TTC549 (cell line): ENCODE data around the gene USP10.
A peak's percentile ranks its signal among the peaks of the same experiment; 100 is the strongest.

ENCODE experiments used
- FAIRE-seq: peaks from 2 replicates; lab custom pipeline; 2012; peaks lifted over from hg19 to GRCh38; lab: Jason Lieb, UNC

USP10 gene

DNA sequence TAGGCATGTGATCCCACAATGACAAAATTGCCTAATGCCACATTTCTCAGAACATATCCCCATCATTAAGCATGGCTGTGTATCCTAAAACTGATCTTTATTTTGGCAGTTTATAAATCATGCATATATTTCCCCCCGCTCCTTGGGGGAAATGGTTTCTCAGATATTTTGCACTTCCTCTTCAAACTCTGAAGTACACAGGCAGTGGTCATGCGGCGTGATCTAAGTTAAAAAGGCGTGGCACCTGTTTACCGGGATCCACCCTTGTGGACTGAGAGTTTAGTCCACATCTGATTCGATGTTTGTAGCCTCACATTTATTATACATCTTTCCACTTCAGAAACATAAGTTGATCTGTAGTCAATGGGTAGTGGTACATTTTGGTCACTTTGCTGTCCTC is 51.4 kb downstream of the USP10 start:
- no peak for FAIRE-seq

DNA sequence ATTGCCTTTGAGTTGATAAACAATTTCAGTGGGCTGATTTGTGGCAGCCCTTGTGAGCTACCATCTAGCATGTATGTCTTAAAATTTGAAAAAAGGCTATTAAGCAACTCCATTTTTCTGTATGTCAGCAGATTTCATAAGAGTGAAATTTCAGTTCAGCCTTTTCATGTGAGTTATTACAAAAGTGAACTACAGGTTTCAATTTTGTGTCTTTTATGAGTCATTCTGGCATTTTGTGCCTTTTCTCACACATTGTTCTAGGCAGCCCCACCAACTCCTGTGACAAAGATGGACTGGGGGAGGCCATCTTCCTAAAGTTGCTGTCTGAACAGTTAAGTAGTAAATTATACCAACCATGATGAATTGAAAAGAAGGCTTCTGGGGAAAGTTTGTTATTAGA is 52.1 kb downstream of the USP10 start:
- FAIRE-seq = no peak

DNA sequence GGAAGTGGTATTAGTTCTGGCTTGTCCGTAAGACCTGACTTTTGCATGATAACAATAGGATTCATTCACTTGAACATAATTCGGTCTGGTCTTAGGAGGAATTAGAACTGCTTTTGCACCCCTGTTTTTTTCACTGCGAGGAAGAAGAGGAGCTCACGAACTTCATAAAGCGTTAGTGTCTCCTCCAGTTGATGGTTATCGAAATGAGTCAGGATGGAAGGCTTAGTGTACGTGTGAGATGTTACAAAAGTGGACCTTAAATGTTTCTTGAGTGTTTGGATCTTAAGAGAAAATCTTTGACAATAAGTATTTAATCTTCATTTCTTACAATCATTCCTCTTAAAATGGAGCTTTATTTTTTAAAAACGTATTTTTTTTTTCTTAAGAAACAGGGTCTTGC is 52.8 kb downstream of the USP10 start:
- FAIRE-seq = no peak

DNA sequence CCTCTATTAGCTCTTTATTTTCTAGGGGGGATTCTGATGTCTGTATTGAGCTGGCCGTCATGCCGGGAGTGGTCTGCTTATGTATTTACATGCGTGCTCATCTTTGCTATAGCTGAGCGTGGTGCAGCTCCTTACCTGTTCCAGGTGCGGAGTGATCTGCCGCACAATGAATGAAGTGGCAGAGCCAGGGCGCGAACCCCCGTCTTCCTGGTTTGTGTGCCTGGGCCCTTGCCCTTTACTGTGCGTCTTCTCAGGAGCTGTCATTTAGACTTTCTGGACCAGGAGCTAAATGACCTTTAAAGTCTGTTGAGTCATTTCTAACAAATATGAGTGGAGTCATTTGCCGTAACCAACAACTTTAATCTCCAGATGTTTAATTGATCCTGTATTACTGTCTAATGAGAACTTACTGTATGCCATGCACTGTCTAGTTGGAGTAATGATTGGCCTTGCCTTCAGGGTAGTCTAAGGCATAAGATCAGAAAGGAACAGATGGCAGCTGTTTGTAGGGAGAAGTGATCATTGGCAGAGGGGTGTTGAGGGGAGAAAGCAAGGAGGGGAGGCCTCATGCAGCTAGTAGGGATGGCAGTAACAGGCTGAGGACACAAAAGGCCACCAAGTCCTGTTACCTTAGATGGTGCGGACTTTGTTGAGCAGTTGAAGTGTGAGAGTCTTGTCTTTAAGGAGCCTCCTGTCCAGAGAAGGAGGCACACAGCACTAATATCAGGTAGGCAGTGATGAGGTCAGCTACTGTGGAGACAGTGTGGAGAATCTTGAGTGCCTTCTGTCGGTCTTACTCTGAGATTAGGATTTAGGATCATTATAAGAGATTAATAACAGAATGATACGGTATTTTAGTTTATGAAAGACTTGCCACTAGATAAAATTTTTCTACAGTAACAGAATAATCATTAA is 53.9 kb downstream of the USP10 start:
- FAIRE-seq = no peak

DNA sequence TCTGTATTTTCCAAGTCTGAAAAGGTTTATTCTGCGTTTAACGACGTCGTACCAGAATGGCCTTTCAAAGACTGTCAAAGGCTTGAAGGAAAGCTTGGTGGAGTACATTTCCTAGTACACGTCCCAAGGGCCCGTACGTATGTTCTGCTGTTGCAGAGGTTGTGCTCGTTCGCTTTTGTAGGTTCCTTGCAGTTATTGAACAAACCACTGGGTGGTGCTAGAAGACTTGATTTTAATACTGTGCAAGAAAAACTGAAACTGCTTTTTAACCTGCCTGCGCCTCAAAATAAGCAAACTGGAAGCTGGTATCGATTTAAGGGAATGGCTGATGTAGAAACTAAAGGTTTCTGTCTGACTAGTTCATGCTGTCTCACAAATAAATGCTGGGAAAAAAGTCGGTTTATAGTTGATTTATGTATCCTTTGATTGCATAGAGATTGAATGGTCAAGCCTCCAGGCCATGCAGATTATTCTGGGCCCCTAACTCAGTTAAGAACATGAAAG is 54.6 kb downstream of the USP10 start:
- FAIRE-seq = peak; percentile 95

DNA sequence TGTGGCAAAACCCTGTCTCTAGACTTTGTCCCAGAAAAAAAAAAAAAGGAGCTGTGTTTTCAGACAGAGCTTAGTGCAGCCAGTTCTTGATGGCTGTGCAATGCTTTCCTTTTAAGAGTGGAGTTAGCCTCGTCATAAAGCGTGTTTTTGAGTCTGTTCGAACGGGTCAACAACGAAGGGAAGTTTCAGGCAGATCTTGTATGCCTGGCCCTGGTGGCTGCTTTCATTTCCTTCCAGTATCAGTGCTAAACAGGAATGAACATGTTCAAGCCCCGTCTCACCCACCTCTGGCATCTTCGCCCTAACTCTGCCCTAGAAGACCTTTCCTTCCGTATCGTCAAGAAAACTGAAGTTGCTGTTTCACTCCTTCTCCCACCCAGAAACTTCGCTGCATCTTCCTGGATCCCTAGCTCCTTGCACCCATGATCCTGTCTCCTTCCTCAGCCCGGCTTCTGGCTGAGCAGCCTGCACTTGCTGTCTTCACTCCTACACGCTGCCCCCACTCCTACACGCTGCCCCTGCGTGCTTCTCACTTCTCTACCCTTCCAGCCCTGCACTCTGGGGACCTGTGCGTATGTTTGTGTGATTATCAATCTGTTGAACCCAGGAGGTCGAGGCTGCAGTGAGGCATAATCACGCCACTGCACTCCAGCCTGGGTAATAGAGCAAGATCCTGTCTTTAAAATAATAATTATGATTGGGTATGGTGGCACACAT is 55.3 kb downstream of the USP10 start:
- FAIRE-seq = no peak

DNA sequence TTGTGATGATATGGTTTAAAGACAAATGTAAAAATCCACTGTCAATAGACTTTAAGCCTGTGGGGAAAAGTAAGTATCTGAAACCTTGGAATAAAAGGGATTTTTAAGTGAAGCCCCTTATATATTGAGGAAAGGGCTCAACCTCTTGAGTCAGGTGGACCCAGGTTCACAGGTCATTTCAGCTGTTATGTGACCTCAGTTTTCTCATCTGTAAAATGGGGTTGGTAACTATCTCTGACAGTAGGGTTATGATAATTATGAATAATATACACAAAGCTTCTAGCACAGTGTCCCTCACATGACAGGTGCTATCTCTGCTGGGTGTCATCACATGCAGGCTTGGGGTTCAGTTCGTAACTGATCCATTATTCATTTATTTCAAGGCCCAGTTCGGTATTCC is 57.0 kb downstream of the USP10 start:
- FAIRE-seq = no peak

DNA sequence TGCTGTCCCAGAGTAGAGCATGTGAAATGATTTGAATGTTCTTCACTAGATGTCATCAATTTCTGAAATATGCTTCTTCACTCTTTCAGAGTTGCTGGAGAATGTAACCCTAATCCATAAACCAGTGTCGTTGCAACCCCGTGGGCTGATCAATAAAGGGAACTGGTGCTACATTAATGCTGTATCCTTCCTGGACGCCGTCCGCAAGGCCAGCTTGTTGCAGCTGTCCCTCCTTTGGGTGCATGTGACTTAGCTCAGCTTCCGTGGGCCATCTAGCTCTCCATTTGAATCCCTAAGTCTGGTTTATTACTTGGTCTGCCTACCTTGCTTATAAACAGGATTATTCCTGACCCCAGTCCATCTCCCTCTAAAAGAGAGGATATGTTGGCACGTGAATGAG is 58.8 kb downstream of the USP10 start:
- FAIRE-seq = no peak

DNA sequence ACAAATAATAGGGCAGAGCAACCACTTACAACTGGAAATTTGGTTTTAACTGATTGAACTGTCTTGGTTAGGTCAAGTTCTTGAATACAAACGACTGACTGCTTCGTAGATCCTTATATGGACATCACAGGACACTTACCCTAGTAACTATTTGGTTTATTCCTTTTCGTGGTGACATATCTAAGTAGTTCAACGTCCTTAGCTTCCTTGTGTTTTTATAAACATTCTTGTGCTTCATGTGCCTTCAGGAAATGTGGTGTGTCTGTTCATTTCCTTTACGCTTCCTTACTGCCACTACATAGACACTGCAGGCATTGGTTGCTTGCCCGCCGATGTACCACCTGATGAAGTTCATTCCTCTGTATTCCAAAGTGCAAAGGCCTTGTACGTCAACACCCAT is 59.3 kb downstream of the USP10 start:
- FAIRE-seq = no peak

DNA sequence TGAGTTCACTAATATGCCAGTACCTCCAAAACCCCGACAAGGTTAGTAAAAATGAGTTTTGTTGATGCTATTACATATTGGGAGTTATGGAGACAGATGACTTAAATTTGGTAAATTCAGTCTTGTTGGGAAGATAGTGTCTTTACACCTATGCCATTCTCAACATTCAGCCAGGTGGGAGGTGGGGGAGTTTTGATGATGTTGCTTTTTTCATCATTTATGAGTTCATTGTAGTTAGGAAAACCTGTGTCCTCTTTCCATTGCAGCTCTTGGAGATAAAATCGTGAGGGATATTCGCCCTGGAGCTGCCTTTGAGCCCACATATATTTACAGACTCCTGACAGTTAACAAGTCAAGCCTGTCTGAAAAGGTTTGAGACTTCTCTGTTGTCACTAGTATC is 60.1 kb downstream of the USP10 start:
- FAIRE-seq = no peak

DNA sequence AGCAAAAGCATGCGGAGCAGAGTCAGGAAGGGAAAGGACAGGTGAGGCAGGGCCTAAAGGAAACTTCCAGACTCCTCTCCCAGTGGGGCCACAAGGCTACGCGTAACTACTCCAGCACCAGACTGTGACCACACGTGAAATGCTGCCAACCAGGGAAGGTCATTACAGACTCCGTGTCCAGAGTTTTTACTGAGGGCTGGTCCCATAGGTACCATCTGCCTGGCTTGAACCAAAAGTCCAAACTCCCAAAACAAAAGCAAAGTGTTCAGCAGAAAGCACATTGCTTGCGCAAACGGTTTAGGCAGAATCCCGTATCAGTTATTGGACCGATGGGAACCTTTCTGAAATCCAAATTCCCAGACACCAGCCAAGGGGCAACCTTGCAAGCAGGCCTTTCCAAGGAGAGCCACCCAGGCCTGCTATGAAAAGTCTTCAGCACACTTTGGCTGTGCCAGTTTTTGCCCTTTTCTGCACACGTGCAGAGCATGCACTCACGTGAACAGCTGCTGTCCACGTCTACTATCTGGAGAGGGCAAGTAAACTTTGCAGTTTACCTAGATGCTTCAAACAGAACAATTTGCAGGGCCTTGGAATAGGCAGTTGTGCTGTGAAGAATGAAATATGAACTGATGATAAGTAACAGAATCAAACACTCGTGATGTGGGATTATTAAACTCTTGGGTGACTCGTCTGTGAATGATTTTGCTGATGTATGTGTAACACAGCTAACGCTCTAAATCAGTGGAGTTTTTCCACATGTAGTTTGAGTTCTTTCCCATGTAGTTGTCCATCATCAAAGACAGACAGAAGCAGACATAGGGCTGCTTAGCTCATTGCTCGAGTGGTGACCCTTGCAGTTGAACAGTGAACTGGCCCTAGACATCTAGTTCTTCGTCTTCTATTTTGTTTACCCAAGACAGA is 61.9 kb downstream of the USP10 start:
- FAIRE-seq = no peak

DNA sequence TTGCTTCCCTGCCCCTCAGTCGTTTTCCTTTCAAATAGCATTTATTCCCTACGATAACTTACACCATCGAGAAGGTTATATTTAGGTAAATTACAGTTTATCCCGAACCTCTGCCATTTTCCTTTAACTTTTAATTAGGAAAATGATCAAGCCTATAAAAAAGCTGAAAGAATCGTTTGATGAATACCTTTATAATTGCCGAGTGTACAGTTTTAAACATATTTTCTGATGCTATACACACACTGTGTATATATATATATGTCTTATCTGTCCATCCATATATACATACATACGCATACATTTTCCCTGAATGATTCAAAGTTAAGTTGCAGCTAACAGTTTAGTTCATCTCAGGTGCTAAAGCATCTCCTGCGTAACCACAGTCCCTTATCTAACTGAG is 63.4 kb downstream of the USP10 start:
- FAIRE-seq = no peak

DNA sequence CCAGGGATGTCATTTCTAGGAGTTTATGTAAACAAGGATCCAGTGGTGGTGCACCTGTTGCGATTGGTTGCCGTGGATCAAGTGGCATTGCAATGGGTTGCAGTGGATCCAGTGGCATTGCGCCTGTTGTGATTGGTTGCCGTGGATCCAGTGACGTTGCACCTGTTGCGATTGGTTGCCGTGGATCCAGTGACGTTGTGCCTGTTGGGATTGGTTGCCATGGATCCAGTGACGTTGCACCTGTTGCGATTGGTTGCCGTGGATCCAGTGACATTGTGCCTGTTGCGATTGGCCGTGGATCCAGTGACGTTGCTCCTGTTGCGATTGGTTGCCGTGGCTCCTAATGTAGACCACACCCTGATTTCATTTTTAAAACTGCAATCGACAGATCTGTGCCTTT is 63.8 kb downstream of the USP10 start:
- no peak for FAIRE-seq

DNA sequence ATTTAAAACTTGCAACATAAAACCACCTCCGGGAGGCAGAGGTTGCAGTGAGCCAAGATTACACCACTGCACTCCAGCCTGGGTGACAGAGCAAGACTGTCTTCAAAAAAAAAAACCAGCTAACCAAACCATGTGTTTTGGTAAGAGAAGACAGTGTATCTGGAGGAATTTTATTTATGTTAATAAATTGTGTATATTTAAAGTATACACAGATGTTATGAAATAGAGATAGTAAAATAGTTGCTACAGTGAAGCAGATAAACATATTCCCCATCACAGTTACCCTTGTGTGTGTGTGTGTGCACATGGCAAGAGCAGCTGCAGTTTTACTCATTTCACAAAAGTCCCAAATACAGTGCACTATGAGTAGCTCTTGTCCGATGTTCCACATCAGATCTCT is 65.2 kb downstream of the USP10 start:
- FAIRE-seq = no peak

DNA sequence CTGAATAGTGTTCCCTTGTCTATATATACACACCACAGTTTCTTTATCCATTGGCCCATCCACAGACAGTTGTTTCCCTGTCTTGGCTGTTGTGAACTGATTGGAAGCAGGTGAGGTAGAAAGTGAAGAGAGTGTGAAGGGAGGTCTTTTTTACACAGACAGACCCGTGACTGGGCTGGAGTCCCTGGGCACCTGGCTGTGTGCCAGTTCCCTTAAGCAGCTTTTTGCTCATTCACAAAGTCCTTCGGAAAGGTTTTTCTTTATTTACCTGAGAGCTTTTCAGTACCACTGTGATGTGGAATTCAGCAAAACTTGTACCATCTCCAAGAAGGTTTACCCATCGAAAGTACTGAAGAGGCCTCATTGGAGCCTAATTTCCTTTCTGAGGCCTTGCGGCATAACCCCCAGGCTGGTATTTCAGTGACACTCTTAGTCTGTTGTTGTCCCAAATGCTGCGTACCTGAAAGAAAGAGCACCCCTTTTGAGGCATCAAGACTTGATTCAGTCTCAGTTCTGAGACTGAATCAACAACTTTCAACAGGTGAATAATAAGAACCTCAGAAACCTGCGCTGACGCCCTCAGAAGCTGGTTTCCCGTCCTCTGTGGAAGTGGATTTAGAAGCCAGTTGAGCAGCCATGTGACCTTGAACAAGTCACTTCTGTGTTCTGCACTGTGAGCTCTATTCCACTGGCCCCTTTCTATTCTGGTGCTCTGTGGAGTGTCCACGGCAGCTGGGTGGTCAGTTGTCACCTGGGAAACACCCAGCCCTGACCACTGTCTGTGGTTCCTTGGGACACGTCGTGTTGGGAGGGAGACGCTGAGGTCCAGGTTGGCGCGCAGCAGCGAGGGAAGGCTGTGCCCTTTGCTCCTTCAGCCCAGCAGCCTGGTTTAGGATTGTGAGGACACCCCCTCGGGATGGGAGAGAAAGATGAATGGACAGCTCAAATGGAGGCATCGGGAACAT is 66.1 kb downstream of the USP10 start:
- no peak for FAIRE-seq

DNA sequence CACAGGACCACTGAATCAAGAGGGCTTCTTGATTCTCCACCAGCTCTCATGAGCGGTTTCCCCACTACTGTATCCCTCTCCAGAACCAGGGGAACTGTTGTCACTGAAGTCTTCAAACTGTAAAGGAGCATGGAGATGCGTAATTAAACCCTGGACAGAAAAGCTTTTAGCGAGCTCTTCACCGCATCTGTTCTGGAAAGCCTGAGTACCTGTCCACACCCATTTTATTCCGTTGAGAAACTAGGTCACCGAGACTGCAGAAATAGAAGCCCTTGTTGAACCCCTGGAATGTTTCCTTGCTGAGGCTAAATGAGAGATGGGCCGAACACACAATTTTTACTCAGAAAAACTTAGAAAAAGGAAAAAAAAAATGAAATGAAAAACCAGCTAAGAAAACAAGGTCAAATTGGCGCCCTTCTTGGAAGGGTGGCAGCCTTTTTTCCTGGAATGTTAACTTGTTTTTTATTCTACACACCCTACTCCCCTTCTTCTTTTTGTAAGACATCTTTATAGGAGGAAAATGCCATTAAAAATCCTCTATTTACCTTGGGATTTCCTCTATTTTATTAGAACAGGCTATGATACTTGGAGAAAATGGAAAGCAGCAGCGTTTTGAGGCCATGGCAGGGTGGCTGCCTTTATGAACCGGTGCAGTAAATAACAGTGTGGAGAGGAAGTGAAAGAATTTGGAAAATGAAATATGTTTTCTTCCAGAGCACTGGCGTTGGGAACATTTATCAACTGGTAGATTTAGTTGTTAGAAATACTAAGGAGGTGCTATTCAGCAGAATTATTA is 67.4 kb downstream of the USP10 start:
- FAIRE-seq = no peak

DNA sequence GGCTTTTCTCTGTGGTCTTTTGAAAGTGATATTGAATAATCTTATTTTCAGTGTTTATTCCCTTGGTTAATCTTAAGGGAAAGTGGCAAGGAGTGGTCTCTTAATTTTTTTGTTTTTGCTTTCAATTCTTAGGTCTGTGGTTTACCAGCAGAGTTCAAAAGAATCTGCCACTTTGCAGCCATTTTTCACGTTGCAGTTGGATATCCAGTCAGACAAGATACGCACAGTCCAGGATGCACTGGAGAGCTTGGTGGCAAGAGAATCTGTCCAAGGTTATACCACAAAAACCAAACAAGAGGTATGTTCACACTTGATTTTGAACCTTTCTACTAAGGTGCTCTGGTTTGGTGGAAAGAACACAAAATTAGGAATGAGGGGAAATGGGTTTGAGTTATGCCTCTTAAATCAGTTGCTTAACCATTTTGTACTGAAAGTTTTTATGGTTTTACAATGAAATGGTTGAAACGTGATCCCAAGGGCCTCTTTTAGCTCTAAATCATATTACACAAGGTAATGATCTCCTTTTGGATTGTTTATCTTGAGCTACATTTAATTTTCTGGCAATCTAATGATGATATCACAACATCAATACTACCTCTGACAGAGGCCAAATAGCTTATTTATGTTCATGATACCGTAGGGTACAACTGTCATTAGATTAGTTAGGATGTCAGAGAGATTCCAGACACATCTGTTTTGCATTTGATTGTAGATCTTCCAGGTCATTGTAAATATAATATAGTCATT is 68.4 kb downstream of the USP10 start:
- FAIRE-seq = no peak

DNA sequence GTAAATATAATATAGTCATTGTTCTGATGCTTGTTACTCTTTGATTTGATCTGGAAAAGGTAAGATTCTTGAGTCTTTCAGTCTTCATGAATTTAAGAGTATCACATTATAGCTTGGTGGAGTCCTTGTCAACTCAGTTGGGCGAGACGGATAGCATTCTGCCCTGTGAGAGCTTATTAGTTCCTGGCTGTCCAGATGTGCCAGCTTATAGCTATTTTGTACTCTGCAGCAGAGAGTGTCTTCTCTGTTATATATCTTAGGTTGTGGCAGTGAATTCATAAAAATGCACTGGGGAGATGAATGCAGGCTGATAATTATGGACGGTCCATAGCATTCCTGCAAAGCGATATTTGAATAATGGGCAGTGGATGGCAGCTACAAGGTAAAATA is 69.0 kb downstream of the USP10 start:
- FAIRE-seq = no peak

DNA sequence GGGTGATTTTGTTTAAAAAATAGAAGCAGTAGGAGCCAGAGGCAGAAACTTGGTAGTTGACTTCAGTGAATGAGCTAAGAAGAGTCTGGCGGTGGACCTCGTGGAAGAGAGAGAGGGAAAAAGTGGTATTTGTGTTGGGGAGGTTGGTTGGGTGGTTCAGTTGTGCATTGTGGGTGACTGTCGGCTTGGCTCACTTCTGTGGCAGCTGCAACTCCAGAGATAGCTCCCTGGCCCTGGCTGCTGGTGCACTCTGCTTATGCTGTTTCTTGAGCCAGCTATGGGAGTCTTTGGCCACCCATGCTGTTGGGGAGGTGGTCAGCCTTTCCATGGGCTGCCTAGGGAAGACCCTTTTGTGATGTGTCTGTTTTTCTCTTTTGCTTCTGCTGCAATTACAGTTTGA is 69.6 kb downstream of the USP10 start:
- no peak for FAIRE-seq

DNA sequence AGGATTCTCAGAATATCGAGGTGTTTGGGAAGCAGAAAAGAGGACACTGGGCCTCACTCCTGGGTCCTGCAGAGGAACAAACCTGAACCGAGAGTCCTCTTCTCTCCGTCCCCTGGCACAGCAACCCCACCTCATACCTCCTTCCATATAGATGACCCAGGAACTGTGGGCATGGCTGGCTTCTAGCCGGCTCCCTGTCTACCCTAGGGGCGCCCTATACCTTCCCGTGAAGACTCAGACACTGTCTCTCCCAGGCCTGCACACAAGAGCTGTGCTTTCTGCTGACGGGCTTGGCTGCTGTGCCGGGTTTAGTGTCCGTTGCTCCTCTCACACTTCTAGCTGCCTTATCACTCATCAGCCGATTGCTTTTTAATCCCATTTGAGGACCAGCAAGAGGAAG is 73.5 kb downstream of the USP10 start:
- no peak for FAIRE-seq
